Measurements from ENCODE around the gene SCN10A. TPM values are rescaled to one million over a fixed set of nuclear protein-coding genes. Genes with fewer than 3 reads are reported as not detected.

Gene SCN10A
- total RNA-seq, result not detected

DNA sequence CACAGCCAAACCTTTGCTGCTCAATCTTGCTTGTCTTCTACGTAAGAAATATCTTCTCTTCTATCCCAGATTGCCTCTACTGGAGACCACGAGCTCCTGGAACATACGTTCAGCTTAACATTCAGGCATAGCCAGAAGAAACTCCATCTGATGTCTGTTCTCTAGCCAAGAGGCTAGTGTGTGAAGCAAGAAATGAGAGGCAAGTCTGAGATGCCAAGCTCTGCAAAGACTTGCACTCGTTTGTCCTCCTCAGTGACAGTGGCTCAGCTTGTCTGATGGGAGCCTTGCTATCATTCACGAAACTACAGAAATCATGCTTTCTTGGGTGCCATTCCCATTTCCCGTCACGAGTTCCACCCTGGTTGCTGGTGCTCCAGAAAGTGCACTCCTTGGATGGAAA lies at the start of gene SCN10A:
Gene SCN10A (minus strand): TSS at position 192 of the 400 bp plus-strand sequence. CDS start 22,207 bp downstream, outside the sequence.
- FAIRE-seq, result no peak

DNA sequence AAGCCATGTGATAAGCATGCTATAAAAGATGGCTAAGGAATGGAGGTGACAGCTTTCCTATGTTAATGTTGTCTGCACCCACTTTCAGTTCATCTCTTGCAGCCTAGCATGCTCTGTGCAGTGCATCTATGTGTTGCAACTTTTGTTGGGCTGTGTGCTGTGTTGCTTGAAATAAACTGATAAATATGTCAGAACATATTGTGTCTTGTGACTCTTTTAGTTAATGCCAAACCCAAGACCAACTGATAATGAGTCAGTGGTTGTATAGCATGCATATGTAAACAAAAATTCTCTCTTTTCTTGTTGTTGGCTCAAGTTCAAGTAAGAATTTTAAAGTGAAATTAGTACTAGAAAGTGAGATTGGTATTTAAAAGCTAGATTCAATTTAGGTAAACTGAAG lies 37.0 kb upstream of the SCN10A start:
- FAIRE-seq (no peak), DNase-seq (ENCODE audit: low spot score in 2 of 2) (no peak)

More for the DNA sequence above, at the start of gene SCN10A:
- no peak for DNase-seq (ENCODE audit: low spot score in 2 of 2)

GRCh38 chr3:38843898-38844297 lies 27.9 kb upstream of the SCN10A start:
- FAIRE-seq (no peak), DNase-seq (ENCODE audit: low spot score in 2 of 2) (no peak)

DNA sequence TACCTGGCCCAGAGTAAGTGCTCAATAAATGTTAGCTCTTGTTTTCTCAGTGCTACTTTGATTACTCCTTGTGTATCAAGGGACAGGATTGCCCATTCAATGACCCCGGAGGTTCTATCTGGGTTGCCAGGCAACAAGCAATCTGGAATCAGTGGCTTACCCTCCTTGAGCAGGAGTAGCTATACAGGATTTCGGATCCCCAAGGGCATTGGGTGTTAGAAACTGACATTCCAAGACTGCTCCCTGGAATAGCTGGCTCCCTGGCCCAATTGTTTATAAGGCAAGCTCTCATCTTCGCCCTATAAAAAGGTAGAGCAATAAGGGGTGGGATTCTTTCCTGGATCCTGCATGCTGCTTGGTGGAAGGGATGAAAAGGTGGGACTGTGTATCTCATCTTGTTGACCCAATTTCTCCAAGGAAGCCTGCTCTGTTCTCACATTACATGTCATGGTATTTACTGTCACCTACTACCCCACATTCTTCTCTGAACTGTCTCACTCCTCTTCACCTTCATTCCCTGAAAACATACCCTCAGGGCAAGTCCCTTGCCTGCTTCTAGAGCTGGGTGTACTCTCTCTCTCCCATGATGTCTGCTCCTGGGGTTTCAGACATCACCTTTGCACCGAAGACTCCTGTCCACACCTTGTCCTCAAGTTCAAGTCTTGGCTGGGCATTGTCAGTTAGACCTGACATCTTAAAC lies 26.4 kb upstream of the SCN10A start:
- no peak for DNase-seq (ENCODE audit: low spot score in 2 of 2)
- no peak for FAIRE-seq

- DNase-seq (ENCODE audit: low spot score in 2 of 2) (no peak), FAIRE-seq (no peak)
Observed at GRCh38 chr3:38840987-38841386, 25.0 kb upstream of the SCN10A start.

DNA sequence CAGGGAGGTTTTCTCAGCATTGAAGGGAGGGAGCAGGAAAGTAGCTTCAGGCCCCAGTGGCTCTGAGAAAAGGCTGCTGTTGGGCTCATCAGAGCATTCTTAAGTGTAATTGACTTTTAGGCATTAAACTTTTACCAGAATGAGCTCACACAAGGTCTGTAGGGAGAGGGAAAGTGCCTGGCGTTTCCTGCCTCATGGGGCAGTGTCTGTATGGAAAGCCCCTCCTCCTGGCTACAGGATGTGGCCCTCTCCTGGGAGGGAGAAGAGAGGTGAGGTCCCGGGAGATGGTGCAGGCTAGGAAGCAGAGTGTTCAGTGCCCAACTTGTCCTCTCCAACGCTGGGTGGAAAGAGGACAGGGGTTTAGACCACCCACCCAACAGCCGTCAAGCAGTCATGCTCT lies 21.3 kb upstream of the SCN10A start:
- FAIRE-seq, result no peak
- DNase-seq (ENCODE audit: low spot score in 2 of 2), result no peak

GRCh38 chr3:38836561-38836960 lies 20.5 kb upstream of the SCN10A start:
- no peak for FAIRE-seq
- DNase-seq (ENCODE audit: low spot score in 2 of 2), result no peak

DNA sequence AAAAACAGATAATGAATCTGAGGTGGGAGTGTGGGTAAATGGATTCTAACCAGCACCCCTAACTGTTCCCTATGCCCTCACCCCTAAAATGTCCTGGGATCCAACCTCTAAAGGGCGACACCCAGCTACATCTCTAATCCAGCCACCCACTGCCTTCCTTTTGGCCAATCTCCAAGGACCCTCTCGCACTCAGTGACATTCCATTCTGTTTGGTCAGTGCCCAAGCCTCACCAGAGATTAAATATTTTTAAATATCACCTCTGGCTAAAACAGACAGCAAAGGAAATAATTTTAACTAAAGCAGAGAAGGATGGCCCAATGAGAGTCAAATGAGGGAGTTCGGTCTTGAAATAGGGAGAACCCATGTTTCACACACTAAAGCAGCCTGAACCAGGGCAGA lies 19.9 kb upstream of the SCN10A start:
- no peak for FAIRE-seq

DNA sequence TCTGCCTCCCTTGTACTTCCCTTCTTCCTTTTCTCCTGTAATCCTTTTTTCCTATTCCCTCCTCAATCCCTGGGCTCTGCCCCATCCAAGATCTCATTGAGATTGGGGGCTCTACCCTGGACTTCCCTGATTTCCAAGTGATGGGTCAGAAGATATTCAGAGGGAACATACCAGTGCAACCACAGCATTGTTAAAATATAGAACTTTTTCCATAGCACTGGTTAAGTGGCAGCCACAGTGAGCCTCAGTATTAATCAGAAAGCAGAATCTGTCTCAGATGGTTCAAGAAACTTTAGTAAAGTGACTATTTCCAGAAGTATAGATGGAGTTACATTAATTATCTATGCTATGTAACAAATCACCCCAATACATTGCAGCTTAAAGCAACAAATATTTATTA lies 18.7 kb upstream of the SCN10A start:
- FAIRE-seq (no peak), DNase-seq (ENCODE audit: low spot score in 2 of 2) (no peak)

More for the DNA sequence above, 19.9 kb upstream of the SCN10A start:
- no peak for DNase-seq (ENCODE audit: low spot score in 2 of 2)

DNA sequence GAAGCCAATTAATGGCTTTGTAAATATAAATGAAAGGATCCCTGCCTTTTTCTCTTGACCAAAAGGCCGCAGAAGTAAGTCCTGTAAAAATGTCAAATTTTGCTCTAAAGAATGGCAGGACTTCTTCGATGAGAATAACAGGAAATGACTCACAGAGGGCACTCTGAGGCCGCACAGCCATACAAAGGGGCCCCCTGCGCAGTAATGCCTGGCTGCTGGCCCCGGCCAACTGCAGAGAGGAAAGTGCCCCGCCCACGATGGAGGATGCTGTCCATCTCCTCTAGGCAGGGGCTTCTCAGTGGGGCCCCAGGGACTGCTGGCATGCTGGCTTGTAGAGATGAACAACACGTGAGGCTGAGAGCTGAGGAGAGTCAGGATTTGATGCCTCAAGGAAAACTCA lies 18.1 kb upstream of the SCN10A start:
- FAIRE-seq, result no peak
- DNase-seq (ENCODE audit: low spot score in 2 of 2), result no peak

GRCh38 chr3:38829404-38829803 lies 13.4 kb upstream of the SCN10A start:
- DNase-seq (ENCODE audit: low spot score in 2 of 2) (no peak), FAIRE-seq (no peak)

- no peak for FAIRE-seq
Observed at GRCh38 chr3:38828681-38829080, 12.7 kb upstream of the SCN10A start.

DNA sequence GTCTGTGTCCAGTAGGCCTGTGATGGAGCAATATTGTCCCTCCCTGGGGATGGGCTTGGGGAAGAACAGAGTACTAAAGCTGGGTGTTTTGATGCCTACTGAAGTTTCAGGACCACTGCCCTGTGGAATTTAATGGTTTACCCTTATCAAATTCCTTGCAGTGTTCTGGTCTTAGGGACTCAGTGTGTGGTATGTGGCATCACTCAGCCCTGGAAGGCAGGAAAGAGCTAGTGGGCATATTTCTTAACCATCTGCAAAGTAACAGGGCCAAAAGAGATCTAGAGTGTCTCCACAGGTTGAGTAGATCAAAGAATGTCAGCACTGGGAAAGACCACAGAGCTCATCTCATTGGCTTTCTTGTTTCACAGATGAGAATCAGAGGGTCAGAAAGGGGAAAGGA lies 11.8 kb upstream of the SCN10A start:
- FAIRE-seq (no peak), DNase-seq (ENCODE audit: low spot score in 2 of 2) (no peak)

More at GRCh38 chr3:38828681-38829080, 12.7 kb upstream of the SCN10A start:
- no peak for DNase-seq (ENCODE audit: low spot score in 2 of 2)

DNA sequence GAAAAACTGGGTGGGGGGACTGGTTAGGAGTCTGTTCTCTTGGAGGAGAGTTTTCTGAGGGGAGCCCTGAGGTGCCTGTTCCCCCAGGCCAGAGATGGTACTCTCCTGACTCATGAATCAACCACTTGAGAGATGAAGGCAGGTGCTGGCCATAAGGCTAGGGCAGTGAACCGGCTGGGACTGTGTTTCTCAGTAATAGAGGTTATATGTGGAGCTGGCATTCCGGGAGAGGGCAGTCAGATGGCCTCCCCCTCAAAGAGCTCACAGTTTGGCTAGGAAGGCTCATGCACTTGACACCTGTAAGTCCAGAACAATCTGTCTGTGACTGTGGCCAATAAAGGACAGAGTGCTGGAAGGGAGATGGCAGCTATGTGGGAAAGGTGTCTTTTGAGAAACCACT lies 10.0 kb upstream of the SCN10A start:
- no peak for FAIRE-seq

GRCh38 chr3:38824349-38824748 lies 8.3 kb upstream of the SCN10A start:
- DNase-seq (ENCODE audit: low spot score in 2 of 2) (no peak), FAIRE-seq (no peak)

More for the DNA sequence above, 10.0 kb upstream of the SCN10A start:
- no peak for DNase-seq (ENCODE audit: low spot score in 2 of 2)

GRCh38 chr3:38823722-38824121 lies 7.7 kb upstream of the SCN10A start:
- DNase-seq (ENCODE audit: low spot score in 2 of 2), result no peak
- FAIRE-seq, result no peak

- FAIRE-seq, result no peak
- DNase-seq (ENCODE audit: low spot score in 2 of 2), result no peak
Observed at GRCh38 chr3:38823186-38823585, 7.2 kb upstream of the SCN10A start.

DNA sequence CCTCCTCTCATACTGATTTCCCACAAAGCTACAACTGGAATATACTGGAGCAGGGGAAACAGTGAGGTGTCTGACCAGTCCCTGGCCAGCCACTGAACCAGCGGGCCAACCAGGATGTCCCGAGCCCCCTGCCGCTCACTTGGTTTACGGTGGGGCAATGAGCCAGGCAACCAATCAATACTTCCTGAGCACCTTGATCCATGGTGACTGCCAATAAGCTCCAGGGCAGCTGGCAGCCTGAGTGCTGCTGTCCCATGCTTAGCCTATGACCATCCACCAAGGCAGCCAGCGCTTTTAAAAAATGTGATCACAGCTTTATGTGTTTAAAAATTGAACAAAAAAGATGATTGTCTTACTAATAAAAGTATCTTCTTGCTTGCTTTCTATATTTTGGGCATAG lies 4.2 kb downstream of the SCN10A start:
- no peak for DNase-seq (ENCODE audit: low spot score in 2 of 2)
- no peak for FAIRE-seq

DNA sequence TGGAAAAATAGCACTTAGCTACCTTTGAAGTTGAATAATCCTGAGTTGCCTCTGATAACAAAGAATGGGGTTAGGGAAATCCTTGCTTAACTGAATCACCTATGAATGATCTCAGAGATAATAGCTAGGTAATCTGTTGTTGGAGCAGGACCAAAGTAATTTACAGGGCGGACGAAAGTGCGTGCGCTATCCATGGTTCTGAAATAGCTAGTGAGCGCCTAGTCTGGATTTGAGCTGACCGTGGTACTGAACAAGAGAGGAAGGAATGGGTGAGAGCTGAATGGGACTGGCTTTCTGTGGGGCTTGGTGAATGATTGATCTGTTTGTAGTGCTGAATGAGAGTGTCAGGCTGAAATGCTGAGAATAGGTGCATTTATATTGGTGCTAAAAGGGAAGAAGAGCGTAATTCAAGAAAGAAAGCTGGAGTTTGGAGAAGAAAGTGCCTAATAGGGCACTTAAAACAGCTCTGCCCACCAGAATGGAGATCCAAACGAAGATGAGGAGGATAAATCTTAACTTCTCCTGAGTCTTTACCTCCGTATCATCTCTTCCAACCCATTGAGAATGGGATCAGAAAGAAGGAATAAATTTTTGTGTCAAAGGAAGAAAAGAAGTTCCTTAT lies 10.1 kb downstream of the SCN10A start:
- FAIRE-seq, result no peak
- peak in 1 of 2 donors; percentile 1 for DNase-seq (ENCODE audit: low spot score in 2 of 2)

GRCh38 chr3:38805004-38805403 lies 11.0 kb downstream of the SCN10A start:
- FAIRE-seq (no peak), DNase-seq (ENCODE audit: low spot score in 2 of 2) (no peak)

- FAIRE-seq, result no peak
- DNase-seq (ENCODE audit: low spot score in 2 of 2), result no peak
Observed at GRCh38 chr3:38800511-38800910, 15.5 kb downstream of the SCN10A start.

- no peak for DNase-seq (ENCODE audit: low spot score in 2 of 2)
Observed at GRCh38 chr3:38793721-38794120, 22.3 kb downstream of the SCN10A start.

More at GRCh38 chr3:38793721-38794120, 22.3 kb downstream of the SCN10A start:
- FAIRE-seq, result no peak
